NCI-H187 treated with DMSO at 0.1 percent for 48 hours (cell line): ENCODE data around the gene KRTAP4-12.
"Not testable (repeated sequence)": the region's sequence is repeated elsewhere in the genome, so short reads cannot be mapped to it uniquely, and the experiment has no call there.

ENCODE experiments used
- DNase-seq: peaks from one replicate; lab custom pipeline; 2025; lab: John Stamatoyannopoulos, UW

KRTAP4-12 gene

DNA sequence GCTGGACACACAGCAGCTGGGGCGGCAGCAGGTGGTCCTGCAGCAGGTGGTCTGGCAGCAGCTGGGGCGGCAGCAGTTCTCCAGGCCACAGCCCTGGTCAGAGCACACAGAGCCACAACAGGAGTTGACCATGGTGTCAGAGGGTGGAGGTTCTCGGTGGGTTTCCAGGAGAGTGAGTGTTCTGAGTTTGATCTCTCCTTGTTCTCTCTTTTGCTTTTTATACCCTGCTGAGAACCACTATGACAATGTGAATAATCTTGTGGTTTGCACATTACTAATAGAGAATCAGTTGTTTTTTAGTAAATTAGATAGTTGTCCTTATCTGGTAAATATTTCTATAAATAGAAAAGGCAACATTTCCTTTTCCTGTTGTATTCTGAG lies at the start of gene KRTAP4-12:
KRTAP4-12 (minus strand) TSS at position 192 of the 381 bp plus-strand sequence; CDS start at position 132, 60 bp downstream.
- not testable (repeated sequence) for DNase-seq

DNA sequence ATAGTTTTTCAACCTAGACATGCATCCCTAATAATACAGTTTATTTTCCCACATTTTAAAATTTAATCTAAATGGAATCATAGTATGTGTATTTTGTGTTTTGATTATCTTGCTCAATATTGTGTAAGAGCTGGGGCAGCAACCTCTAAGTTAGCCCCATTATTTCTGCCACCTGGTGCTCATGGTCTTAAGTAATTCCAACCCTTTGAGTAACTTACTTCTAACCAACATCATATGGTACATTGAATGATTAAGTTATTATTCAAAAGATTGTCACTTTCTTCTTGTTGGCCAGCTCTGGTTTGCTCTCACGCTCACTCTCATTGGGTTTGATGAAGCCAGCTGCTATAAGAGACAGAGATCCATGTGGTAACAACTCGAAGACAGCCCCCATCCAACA lies 47.9 kb upstream of the KRTAP4-12 start:
- DNase-seq: no peak

GRCh38 chr17:41168121-41168520 lies 44.1 kb upstream of the KRTAP4-12 start, which contains the start of gene KRTAP4-3:
KRTAP4-3 (minus strand) TSS chr17:41168221; CDS start chr17:41168172, 49 bp downstream.
- no peak for DNase-seq

DNA sequence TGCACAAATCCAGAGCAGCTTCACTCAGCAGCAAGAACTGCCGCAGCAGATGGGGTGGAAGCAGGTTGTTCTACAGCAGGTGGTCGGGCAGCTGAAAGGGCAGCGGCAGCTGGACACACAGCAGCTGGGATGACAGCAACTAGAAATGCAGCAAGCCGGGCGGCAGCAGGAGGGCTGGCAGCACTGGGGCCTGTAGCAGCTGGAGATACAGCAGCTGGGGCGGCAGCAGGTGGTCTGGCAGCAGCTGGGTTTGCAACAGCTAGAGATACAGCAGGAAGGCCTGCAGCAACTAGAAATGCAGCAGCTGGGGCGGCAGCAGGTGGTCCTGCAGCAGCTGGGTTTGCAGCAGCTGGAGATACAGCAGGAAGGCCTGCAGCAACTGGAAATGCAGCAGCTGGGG lies 43.6 kb upstream of the KRTAP4-12 start:
- no peak for DNase-seq

DNA sequence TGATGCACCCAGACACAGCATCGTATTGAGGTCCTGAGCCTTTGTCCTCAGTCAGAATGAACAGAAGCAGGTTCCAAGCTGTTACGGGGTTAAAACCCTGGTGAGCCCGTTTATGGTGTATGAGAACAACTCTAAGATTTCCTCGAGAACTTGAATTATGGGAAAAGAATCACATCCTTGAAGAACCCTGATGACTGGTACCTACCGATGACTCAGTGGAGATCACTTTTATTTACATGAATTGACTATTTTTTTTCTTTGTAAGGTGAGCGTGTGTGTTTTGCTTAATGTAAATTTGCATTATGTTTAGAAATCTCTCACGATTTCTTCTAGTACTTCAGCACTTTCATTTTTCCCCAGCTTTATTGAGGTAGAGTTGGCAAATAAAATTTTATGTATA lies 39.8 kb upstream of the KRTAP4-12 start:
- no peak for DNase-seq

GRCh38 chr17:41160648-41161047 lies 36.7 kb upstream of the KRTAP4-12 start, which contains the start of gene KRTAP4-4:
KRTAP4-4 (minus strand) TSS chr17:41160748; CDS start chr17:41160691, 57 bp downstream.
- no peak for DNase-seq

- not testable (repeated sequence) for DNase-seq
These were observed 36.2 kb upstream of the KRTAP4-12 start for GRCh38 chr17:41160190-41160589.

DNA sequence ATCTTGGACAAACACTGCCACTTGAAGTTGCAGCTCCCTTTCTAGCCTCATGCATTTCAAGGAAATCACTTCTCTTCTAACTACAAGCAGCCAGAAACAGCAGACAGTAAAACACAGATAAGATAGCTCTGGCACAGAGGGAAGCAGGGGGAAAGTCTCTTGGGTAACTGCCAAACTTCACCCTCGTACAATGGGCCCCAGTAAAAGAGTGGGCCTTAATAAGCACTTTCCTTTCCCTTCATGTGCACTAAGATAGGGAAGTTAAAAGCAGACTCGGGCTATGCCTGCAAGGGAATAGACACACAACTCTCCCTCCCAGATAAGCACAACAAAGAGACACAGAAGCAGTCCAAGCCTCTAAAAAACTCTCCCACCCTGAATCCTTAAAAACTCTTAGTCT lies 29.9 kb upstream of the KRTAP4-12 start:
- DNase-seq: no peak

DNA sequence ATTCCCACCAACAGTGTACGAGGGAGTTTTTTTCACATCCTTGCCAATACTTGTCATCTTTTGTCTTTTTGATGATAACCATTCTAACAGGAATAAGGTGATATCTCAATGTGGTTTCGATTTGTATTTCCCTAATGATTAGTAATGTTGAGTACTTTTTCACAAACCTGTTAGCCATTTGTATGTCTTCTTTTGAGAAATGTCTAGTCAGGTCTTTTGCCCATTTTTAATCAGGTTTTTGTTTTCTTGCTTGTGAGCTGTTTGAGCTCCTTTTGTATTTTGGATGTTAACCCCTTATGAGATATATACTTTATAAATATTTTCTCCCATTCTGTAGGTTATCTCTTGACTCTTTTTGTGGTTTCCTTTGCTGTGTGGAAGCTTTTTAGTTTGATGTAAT lies 27.5 kb upstream of the KRTAP4-12 start:
- DNase-seq: no peak

DNA sequence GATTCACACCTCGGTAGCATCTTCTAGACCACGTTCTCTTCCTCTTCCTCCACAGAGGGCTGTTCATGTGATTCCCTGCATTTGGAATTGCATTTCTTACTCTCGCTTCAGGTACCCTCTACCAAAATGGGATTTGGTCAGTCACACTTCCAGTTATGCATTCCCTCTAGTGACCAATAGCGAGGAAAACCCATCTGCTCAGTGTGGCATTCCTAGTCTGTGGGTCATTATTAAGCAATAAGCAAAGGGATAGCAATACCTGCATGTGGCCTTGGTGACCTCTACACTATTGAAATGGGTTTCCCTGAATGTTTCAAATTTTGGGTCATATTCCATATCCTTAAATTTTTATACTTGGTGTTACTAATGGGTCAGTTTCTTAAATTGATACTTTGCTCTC lies 26.0 kb upstream of the KRTAP4-12 start:
- no peak for DNase-seq

DNA sequence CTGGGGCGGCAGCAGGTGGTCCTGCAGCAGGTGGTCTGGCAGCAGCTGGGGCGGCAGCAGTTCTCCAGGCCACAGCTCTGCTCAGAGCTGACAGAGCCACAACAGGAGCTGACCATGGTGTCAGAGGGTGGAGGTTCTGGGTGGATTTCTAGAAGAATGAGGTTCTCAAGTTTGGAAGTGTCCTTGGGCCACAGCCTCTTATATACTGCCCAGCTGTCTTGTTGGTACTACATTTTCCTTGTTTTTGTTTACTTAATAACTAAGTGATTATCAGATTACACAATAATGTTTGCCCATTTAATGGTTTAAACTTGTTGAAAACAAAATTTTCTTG lies 25.6 kb upstream of the KRTAP4-12 start, which contains the start of gene KRTAP4-5:
KRTAP4-5 (minus strand) TSS at position 174 of the 334 bp plus-strand sequence; CDS start at position 116, 58 bp downstream.
- no peak for DNase-seq

- not testable (repeated sequence) for DNase-seq
These were observed 25.1 kb upstream of the KRTAP4-12 start for GRCh38 chr17:41148971-41149651.

DNA sequence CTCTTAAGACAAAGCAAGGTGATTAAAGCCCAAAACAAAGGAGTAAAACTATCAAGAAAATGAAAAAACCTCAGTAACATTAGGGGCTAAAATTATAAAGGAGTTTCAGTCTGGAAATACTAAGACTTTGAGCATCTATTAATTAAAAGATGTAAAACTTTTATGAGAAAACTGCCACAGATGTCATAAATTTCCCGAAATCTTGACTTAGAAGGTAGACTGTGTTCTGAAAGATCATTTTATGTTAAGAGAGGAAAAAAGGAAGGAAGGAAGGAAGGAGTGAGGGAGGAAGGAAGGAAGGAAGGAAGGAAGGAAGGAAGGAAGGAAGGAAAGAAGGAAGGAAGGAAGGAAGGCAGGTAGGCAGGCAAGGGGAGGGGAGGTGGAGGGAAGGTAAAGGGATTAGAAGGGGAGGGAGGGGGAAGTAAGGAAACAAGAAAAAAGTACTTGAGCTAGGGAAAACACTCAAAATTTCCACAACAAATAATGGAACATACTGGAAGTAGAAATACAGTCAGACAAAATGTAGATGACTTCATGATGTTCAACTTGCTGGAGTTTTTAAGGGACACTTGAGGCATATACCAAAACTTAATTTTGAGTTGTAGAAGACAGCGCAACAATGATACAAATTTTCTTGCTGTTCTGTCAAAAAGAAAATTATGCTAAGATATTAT lies 23.7 kb upstream of the KRTAP4-12 start:
- no peak for DNase-seq

DNA sequence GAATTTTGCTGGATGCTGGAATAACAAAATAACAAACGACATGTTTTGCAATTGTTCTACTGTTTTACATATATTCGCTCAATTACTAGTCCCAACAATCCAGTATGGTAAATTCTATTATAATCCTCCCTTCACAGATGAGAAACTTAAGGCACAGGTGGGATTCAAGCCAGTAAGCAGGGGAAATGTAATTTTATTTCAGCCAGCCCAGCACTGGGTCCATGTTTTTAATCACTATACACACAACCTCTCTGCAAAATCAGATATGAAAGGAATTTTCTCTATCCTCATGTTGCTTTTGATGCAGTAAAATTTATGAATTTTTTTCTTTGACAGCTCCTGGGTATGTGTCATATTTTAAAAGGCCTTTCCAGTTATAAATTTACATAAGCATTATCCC lies 21.3 kb upstream of the KRTAP4-12 start:
- DNase-seq: no peak

DNA sequence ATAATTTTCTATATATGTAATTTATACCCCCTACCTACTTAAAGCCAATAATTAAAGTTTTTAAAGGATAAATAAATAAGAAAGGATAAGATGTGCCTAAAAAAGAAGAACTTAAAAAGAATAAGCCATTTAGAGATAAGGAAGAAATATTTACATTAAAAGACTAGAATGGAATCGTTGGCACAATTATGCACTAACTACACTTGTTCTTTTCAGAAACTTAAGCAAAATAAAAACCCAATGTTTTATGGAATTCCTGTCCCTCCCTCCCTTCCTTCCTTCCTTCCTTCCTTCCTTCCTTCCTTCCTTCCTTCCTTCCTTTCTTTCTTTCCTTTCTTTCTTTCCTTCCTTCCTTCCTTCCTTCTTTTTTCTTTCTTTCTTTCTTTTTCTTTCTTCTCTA lies 20.9 kb upstream of the KRTAP4-12 start:
- DNase-seq: no peak

DNA sequence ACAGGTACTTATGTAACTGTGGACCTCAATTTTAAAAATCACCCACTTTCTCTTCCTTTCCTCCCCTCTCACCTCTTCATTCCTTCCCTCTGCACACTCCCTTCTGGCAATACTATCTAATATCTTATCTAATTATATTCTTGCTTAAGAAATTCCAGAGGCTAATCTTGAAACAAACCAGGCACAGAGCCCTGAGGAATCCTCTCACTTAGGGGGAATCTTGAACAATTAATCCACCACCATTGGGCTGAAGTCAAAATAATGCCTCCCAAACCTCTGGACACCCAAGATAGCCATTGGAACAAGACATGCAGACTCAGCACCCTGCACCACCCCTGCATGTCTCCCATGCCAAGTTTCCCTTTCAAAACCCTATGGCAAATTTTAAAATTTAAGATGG lies 17.4 kb upstream of the KRTAP4-12 start:
- DNase-seq: no peak

DNA sequence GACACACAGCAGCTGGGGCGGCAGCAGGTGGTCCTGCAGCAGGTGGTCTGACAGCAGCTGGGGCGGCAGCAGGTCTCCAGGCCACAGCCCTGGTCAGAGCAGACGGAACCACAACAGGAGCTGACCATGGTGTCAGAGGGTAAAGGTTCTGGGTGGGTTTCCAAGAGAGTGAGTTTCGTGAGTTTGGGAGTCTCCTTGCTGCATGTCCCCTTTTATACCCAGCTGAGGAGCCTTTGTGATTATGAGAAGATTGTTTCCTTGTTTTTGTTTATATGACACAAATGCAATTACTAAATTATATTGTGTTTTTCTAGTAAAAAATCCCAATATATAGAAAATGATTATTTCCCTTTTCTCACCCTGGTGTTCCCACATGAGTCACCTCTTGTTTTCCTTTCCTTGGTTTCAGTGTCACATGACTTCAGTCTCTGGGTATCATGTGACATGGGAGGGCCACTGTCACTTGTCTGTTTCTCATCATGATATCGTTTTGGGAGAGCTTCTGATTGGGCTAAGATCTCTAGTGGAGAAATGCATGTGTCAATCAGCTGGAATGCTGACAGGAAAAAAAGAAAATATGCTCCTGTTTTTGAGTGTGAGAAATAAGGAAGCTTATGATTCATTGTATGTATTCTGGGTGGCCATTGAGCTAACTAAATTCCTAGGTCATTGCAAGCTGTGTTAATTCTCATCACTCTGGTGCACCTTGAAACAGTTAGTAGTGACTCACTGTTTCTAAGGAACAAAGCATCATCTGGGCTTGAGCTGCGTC lies 16.6 kb upstream of the KRTAP4-12 start, which contains the start of gene KRTAP4-6:
KRTAP4-6 (minus strand) TSS at position 185 of the 772 bp plus-strand sequence; CDS start at position 128, 57 bp downstream.
- DNase-seq: no peak

DNA sequence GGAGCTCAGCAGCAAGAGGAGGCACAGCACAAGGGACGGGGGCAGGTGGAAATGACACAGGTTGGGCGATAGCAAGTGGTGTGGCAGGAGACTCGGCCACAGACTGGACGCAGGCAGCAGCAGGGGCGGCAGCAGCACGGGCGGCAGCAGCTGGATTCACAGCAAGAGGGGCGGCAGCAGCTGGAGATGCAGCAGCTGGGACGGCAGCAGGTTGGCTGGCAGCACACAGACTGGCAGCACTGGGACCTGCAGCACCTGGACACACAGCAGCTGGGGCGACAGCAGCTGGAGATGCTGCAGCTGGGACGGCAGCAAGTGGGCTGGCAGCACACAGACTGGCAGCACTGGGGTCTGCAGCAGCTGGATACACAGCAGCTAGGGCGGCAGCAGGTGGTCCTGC lies 15.9 kb upstream of the KRTAP4-12 start:
- not testable (repeated sequence) for DNase-seq

GRCh38 chr17:41133880-41134735 lies 10.1 kb upstream of the KRTAP4-12 start:
- no peak for DNase-seq

- DNase-seq: no peak
These were observed 8.0 kb upstream of the KRTAP4-12 start for GRCh38 chr17:41131979-41132378.

DNA sequence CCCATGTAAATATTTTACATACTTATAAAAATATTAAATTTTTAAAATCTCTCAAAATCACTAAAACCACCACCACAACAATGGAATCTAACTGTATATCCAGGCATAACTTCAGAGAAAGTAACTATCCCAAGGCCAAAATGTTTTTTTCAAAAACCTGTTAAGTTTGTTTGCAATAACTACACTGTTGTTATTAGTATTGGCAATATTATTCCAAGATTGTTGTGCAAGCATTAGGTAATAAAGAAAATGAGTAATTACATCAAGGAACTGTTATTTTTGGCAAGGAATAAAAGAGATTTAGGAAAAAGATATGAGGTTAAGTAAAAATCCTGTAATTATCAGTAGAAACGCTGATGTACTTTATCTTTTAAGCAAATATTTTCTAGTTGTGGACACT lies 3.4 kb upstream of the KRTAP4-12 start:
- no peak for DNase-seq

DNA sequence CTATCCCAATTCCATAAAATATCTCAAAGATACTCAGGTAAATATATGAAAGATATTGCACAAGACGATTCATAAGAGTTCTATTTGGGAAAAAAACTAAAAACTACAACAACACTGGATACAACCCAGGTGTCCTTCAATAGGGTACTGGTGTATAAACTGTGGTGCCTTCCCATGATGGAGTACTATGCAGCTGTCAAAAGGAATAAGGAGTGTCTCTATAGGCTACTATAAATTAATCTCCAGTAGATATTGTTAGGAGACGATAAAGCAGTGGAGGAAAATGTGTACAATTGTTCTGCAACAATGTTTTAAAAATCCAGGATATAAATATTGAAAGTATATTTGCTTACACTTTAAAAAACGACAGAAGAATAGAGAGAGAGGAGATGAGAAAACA lies 2.4 kb upstream of the KRTAP4-12 start:
- DNase-seq: no peak
